Right lobe of liver (tissue), 6 donors: ENCODE measurements around the gene MBD6. TPM values are rescaled to one million over a fixed set of nuclear protein-coding genes. Genes with fewer than 3 reads are reported as not detected.
A peak's percentile ranks its signal among the peaks of the same experiment; 100 is the strongest.

Experiments used
- ATAC-seq, 4 donors: fragments of 200-7000 bp; cut with Tn5 transposase; one replicate each; pipeline ENCODE4 v1.9.1; 2020; ENCODE audit warnings: mild to moderate bottlenecking in 4 of 4, moderate library complexity in 4 of 4
- DNase-seq, 3 donors: peaks; one replicate each; pipeline ENCODE4 v3.0.0-alpha.2; 2020
- H3K27ac ChIP-seq, 3 donors: fragments of 200-600 bp; one replicate each; pipeline ENCODE4 v1.8.0; 2022
- H3K27me3 ChIP-seq, 2 donors: fragments of 200-600 bp; one replicate each; pipeline ENCODE4 v1.8.0; 2022
- H3K36me3 ChIP-seq, 4 donors: fragments of 200-600 bp; sonication (generic) in 1 of 4; one replicate each; pipeline versions ENCODE4 v1.5.1 to v1.8.0; 2017 to 2022; ENCODE audit warnings: control low read depth in 1 of 4
- H3K4me1 ChIP-seq, 4 donors: fragments of 200-600 bp; sonication (generic) in 1 of 4; one replicate each; pipeline versions ENCODE4 v1.5.1 to v1.8.0; 2017 to 2022; ENCODE audit warnings: control low read depth in 1 of 4
- H3K4me3 ChIP-seq, 3 donors: fragments of 200-600 bp; one replicate each; pipeline ENCODE4 v1.8.0; 2022
- H3K9me3 ChIP-seq, 4 donors: fragments of 200-600 bp; sonication (generic) in 1 of 4; one replicate each; pipeline versions ENCODE4 v1.5.1 to v1.8.0; 2017 to 2022; ENCODE audit warnings: control low read depth in 1 of 4
- CTCF ChIP-seq, 4 donors: fragments of 200-600 bp in 3 of 4; fragments of 450-650 bp in 1 of 4; IDR thresholded peaks; one replicate each; pipeline versions ENCODE4 v1.5.1 to v1.8.0; 2016 to 2022; ENCODE audit warnings: antibody characterized with exemption in 4 of 4, mild to moderate bottlenecking in 2 of 4
- POLR2A ChIP-seq: fragments of 450-650 bp; IDR thresholded peaks from one replicate; pipeline ENCODE4 v1.6.1; 2017; ENCODE audit warnings: antibody characterized with exemption, mild to moderate bottlenecking
- WGBS: methylation state at CpG from one replicate; pipeline ENCODE4 v1.1.6; 2018; ENCODE audit warnings: low coverage, low lambda C conversion rate; ENCODE audit not compliant: insufficient coverage; ENCODE audit errors: missing lambda C conversion rate; 5-methylcytosine and 5-hydroxymethylcytosine counted together
- intact Hi-C, 2 donors: fragments of 100-400 bp; cut with DNase I; formaldehyde crosslinking; loops; one replicate each; pipeline versions ENCODE4 v1.11.2 to v1.14.1; 2022
- total RNA-seq, 6 experiments: library from RNA; depleted of rRNA in 2 of 6; stranded (reverse); fragments of >200 nt in 2 of 6; fragmentation: NEBNext Ultra II Directional in 3 of 6; extraction: Animal tissue kit (Norgen Biotek cat#: 25700) in 3 of 6; gene quantifications; one replicate each; pipeline versions ENCODE4 v1.1.0 to v1.2.4, GENCODE V29; 2016 to 2023
- donor health status: DM: no; HTN: yes; CAD: no.
- donor health status: DM: no; HTN: no; CAD: no.
- donor health status: DM: no; HTN: no; CAD: no.
- donor health status: DM: no; HTN: yes; CAD: no.
- donor health status: DM: no; HTN: yes; CAD: no.

MBD6 gene
- total RNA-seq, 6 experiments from 2014 or later: 7.4 to 61.1 (median 39.3) TPM

GRCh38 chr12:57520053-57520818 lies 2.4 kb upstream of the MBD6 start, which contains the start of gene DDIT3:
DDIT3 (minus strand) TSS chr12:57520514; CDS start chr12:57517406, 3,108 bp downstream.
- H3K4me3 ChIP-seq: peak within 1 kb of the TSS; percentile 83 to 98 (median 96)
- H3K4me1 ChIP-seq: peaks cover 0 to 47% (median 18%) of the 10 kb centered on the region in 4 donors
- ATAC-seq: peak; percentile 75 to 88 (median 80)

GRCh38 chr12:57521525-57522010 lies 1.1 kb upstream of the MBD6 start:
- ATAC-seq (no peak), DNase-seq (peak; percentile 42 to 72 (median 63))
- Histone ChIP-seq H3K9me3 (no peaks in the 10 kb centered on the region), H3K27me3 (no peaks in the 10 kb centered on the region), H3K4me3 (peak overlapping the region in 2 of 3 donors; percentile 80 to 83), H3K4me1 (peaks cover 0 to 48% (median 19%) of the 10 kb centered on the region in 4 donors), H3K27ac (peak overlapping the region; percentile 97 to 98 (median 97)), H3K36me3 (peaks cover 6 to 37% (median 15%) of the 10 kb centered on the region in 4 donors)
- WGBS: 43% methylated on average over 17 of the region's 17 CpGs
- intact Hi-C loops: no loop called here
- TF ChIP-seq CTCF (IDR thresholded peaks at IDR 0.05) (no peak), POLR2A (no peak)

More at GRCh38 chr12:57520053-57520818, 2.4 kb upstream of the MBD6 start, which contains the start of gene DDIT3:
- no peak for TF ChIP-seq CTCF (IDR thresholded peaks at IDR 0.05)
- TF ChIP-seq POLR2A: peak; percentile 100
- peaks cover 9 to 40% (median 23%) of the 10 kb centered on the region in 4 donors for H3K36me3 ChIP-seq
- DNase-seq: peak; percentile 100
- peak within 1 kb of the TSS; percentile 97 to 98 (median 97) for H3K27ac ChIP-seq
- H3K27me3 ChIP-seq: no peaks in the 10 kb centered on the region
- WGBS: 0% methylated on average over 17 of the region's 52 CpGs
- H3K9me3 ChIP-seq: no peaks in the 10 kb centered on the region
- intact Hi-C loops: no loop called here

- Histone ChIP-seq H3K4me1 (peaks cover 0 to 44% (median 19%) of the 10 kb centered on the region in 4 donors), H3K36me3 (peaks cover 0 to 37% (median 11%) of the 10 kb centered on the region in 4 donors)
These were observed 472 bp downstream of the MBD6 start for GRCh38 chr12:57522887-57523705.

More at GRCh38 chr12:57522887-57523705, 472 bp downstream of the MBD6 start:
- WGBS: under 1% methylated on average over 19 of the region's 38 CpGs
- Histone ChIP-seq H3K27me3 (no peaks in the 10 kb centered on the region), H3K4me3 (peak overlapping the region; percentile 76 to 83 (median 80)), H3K27ac (peak overlapping the region; percentile 97 to 98 (median 97)), H3K9me3 (no peaks in the 10 kb centered on the region)
- intact Hi-C loops: no loop called here
- TF ChIP-seq CTCF (IDR thresholded peaks at IDR 0.05) (no peak), POLR2A (peak; percentile 17)
- ATAC-seq: peak in 2 of 4 donors; percentile 0 to 3
- peak; percentile 73 to 85 (median 73) for DNase-seq
